DMS114 treated with DMSO at 0.1 percent for 48 hours (cell line): ENCODE measurements around the gene SYT13.

Experiments used
- DNase-seq: peaks from one replicate; lab custom pipeline; 2025; ENCODE audit not compliant: unreplicated experiment; lab: John Stamatoyannopoulos, UW

Gene SYT13

DNA sequence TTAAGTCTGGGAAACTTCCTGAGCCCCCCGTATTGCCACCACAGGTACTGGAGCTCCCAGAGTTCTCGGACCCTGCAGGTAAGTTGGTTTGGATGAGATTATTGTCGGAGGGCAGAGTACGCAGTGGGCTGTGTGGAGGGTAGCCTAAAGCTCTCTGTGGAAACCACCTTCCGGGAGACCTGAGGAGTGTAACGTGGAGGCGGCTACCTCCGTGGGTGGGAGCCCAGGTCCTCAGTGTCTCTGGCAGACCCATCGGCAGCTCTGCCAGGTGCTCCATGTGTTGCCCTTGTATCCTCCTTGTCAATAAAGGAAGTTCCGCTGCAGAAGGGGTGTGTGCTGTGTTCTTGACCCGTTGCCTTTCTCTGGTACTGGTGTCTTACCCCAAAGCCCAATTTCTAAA is 61.4 kb downstream of the SYT13 start:
- no peak for DNase-seq

DNA sequence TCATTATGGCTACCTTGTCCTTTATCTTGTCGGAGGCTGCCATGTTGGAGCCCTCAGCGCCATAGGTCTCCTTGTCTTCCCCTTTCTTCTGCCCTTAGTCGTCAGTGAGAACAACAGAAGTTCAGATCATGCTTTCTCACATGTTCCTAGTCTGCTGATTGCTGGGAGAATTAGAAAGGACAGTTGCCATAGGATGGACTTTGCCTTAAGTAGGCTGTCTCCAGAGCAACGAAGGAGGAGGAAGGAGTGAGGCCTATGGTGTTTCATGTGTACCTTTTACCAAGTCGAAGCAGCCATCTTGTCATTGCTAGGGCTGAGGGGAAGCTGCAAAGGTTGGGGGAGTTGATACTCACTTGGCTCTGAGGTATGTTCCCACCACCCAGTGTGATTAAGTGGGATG is 62.6 kb downstream of the SYT13 start:
- DNase-seq: no peak

DNA sequence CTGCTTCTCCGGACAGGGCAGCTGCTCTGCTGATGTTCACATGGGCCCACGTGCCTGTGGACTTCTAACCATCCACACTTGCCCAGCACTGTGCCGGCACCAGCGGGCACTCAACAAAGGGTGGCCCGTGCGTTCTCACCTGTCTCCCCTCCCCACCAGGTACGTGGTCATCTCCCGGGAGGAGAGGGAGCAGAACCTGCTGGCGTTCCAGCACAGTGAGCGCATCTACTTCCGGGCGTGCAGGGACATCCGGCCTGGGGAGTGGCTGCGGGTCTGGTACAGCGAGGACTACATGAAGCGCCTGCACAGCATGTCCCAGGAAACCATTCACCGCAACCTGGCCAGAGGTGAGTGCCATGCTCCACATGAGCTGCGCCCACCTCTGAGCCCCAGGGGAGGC is 66.7 kb downstream of the SYT13 start:
- DNase-seq: no peak

DNA sequence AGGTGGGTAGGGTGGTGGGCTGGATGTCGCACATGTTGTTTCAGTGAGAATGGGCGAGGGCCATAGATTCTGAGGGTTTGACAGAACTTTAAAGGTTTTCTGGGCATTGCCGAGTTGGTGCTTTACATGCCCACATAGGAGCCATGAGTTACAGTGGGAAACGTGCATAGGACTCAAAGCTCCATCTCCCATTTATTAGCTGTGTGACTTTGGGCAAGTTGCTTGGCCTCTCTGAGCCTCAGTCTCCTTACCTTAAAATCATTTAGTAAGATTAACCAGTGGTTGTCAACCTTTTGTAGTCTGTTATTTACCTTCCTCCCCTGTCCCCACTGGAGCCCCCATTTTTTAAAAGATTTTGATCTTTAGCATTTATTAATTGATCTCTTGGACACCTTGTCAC is 67.4 kb downstream of the SYT13 start:
- no peak for DNase-seq

DNA sequence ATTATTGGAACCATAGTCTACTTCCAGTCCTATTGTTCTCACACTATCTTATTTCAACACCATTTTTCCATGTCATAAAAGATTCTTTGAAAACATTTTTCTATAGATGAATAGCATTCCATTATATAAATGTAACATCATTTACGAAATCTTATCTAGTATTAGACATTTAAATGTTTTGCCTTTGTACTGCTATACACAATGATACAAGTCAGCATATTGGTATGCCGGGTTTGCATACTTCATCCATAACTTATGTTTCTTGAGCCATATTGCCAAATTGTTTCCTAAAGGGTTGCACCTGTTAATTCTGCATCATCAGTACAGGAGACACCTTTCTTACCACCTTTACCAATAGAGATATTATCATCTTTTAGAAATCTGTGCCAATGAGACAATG is 68.2 kb downstream of the SYT13 start:
- no peak for DNase-seq

DNA sequence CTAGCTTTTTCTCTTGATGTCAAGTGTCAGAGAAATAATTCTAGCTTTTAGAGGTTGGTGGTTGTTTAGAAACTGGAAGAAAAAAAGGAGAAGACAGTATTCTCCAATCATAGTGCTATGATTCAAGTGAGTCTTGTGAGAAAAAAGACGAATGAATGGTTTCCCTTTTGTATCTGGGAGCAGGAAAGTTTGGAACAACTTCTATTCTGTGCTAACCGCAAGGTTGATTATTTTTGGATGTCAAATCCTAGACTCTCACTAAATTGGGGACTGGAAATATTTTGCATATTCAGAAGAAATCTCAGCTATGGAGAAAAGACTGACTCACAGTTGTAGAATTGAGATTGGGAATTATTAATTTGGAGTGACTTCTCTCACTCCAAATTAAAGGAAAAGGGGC is 69.2 kb downstream of the SYT13 start:
- no peak for DNase-seq

DNA sequence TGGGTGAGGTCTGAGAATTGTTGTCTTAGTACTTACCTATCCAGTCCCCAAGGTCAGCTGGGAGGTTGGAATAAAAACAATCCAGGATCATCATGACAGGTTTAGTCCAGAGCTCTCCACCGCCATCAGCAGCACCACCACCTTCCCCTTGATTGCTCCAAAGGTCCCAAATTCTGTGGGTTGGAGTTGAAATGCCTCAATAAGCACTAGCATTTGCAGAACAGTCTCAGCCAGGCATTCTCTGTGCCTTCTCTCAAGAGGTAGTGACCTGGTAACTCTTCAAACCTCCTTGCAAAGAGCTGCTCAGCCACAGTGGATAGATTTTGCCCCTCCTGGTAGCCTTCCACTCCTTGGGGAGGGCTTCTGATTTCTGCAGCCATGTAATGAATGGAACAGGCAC is 70.1 kb downstream of the SYT13 start:
- no peak for DNase-seq

DNA sequence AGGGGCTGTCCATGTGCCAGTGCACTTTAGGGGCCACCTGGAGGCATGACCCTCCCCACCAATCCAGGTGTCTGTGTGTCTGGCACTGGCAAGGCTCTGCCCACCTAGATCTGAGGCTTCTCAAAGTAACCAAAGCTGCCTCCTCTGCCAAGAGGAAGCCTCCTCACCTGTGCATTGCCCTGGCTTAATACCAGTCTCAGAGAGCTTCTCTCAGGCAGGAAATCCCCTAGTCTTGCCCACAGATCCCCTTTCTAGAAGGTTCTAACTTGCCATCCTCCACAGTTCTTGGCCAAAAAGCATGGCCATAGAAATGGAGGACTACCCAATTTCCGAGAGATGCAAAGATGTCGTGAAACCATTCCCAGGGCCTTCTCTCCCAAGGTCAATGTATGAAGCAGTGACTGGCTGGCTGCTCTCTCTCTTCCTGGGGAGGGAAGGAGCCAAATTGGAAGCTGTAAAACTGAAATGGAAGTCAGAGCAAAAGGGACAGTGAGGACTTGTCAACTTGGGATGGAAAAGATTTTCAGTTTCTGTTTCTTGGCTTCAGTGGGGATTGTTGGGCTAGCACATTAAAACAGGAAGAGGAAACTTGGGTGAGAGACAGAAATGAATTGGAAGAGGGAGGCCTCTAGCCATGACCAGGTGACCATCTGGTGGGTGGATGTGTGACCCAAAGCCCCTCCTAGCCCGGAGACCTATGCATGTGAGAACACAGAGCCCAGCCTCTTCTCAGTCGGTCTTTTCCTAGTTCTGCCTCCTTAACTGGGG is 70.9 kb downstream of the SYT13 start:
- no peak for DNase-seq

DNA sequence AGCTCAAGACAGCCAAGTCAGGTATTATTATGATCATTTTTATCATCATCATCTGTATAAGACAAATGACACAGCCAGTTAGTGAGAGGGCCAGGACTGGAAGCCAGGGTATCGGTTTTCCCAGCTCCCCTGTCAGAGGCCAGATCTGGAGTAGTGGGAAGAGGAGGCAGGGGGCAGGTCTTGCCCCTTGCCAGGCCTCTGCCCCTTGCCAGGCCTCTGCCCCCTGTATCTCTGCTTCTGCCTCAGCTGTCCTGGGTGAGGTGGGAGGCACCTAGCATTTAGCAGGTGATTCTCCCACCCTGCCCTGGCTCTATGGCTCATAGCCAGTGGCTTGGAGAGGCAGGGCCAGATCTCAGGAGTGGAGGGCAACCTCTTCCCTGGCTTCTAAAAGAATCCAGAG is 72.4 kb downstream of the SYT13 start:
- no peak for DNase-seq

DNA sequence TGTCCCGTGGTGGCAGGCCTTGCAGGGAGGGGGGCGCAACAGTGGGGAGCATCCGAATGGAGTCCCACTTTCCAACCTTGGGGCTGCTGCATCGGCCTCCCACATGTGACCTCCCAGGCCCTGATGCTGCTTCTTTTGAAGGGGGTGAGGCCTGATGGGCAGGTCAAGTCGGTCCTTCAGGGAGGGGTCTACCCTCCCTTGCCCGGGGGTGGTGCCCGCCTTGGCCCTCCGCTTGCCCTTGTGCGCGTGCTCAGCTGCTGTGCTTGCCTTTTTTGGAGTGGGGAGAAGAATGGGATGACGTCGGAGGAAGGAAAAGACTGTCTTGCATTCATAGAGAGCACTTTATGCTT is 72.8 kb downstream of the SYT13 start:
- DNase-seq: no peak

DNA sequence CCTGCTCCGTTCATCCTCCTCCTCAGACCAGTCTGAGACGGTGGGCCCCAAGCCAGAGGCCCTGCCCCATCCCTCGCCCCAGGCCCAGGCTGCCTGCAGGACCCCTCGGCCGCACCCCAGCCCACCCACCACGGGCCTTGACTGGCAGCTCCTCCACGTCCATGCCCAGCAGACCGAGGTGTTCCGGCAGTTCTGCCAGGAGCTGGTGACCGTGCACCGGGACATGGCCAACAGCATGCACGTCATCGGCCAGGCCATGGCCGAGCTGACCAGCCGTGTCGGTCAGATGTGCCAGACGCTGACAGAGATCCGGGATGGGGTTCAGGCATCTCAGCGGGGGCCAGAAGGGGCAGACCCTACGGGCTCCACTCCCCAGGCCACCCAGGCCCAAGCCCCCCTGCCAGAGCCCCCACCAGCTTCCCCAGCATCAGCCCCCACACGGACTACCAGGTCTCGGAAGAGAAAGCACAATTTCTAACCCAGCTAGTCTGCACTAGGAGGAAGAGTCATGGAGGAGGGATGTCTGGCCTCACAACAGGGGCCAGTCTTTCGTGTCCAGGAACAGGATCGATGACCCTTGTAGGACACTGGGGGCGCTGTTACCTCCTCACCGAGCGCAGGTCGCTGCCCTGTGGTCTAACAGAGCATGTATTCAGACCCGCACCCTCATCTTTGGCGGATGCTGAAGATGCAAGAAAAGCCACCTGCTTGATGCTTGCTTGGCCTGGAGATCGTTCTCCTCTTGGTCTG is 73.4 kb downstream of the SYT13 start:
- no peak for DNase-seq

DNA sequence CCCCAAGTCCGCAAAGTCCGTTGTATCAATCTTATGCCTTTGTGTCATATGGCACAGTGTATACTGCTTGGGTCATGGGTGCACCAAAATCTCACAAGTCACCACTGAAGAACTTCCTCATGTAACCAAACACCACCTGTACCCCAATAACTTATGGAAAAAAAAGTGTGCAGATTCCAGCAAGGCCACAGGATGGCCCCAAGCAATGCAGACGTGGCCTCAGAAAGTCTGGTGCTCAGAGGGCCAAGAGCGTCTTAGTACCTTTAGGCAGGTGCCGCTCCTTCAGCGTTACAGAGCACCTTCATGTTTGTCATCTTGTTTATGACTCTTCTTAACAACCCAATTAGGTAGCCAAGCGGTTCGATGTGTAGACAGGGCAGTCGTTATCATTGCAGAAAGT is 74.4 kb downstream of the SYT13 start:
- no peak for DNase-seq

DNA sequence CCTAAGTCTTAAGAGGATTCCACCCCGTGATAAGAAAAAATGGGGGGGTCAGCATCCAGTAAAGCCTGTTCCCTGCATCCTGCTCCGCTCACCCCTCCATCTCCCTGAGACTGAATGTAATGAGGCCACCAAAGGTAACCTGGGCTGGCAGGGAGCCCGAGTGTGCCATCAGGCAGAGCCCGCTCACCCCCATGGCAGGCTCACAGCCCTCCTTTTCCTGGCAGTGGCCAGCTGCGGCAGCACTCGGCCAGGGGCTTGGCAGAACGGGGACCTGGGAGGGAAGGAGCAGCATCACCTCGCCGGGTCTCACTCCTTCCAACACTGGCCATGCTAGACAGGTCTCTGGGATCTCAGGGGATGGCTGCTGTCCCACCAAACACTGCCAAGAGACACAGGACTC is 75.3 kb downstream of the SYT13 start:
- DNase-seq: no peak

DNA sequence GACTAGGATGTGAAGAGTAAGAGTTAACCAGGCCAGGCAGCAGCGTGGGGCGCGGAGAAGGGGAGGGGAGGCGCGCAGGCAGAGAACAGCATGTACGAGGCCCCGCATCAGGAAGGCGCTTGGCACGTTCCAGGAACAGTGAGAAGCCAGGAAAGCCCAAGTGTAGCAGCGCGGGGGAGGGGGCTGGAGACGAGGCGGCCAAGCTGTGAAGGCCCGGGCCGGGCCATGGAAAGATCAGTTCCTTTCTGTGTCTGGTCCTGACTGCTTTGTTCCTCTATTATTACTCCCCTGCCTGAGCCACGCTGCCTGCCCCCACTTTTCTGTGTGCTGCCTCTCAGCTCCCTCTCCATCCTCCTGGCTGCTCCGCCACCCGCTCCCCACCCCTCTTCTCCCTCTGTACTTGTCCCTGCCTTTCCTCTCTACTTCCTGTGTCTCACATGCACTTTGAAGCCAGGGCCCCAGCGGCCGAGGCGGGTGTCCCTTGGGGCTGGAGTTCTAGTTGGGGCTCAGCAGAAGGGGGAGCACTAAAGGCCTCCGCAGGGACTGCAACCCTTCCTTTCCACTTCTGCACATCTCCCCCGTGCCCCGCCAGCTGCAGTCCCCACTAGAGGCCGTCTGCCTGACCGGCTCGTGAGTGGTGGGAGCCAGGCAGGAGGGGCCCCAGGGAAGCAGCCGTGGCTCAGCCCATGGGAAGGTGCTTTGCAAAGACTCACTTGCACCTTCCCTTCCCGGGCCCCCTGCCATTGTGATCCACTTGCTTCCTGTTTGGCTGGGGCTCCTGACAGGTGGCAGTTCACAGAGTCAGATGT is 76.0 kb downstream of the SYT13 start:
- no peak for DNase-seq

DNA sequence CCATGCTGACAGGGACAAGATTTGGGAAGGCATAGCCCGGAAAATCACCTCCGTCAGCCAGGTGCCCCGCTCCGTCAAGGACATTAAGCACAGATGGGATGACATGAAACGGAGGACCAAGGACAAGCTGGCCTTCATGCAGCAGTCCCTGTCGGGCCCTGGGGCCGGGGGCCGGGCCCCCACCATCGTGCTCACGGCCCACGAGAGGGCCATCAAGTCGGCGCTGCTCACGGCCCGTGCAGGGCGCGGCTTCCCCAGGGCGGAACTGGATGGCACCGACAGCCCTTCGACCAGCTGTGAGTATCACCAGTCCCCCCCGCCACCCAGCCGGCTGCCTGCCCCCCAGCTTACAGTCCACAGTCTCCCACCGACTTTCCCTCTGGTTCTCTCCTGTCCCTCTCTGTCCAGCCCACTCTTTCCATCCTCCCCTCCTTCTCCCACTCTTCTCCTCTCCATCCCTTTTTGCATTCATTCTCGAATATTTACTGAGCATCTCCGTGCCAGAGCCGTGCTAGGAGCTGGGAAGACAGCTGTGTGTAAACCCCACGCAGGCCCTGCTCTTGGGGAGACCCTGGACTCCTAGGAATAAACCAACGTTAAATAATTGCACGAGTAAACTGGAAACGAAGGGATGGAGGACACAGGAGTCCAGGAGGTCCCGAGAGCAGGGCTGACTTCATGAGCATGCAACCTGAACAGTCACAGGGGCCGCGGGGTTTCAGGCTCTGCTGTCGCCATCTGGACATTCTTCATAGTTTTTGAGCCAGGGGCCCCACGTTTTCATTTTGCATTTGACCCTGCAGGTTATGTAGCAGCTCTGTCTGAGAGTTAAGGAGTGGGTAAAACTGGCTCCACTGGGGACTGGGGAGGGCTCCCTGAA is 76.9 kb downstream of the SYT13 start:
- no peak for DNase-seq

DNA sequence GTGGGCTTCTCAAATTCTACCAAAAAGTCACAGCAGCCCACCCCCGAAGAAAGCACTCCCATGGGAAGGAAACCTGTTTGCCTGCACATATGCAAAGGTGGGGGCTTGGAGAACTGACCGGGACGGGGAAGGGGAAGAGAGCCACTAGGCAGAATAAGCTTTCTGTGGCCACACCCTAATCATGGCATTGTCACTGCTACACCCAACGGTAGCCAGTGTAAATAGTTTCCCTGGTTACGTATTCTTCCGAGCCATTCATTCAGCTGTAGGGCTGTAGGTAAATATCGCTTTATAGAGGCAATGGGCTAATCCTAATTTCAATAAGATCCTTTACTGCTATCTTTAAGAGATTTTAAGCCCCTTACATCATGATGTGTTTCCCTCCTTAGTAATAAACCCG is 78.0 kb downstream of the SYT13 start:
- no peak for DNase-seq

DNA sequence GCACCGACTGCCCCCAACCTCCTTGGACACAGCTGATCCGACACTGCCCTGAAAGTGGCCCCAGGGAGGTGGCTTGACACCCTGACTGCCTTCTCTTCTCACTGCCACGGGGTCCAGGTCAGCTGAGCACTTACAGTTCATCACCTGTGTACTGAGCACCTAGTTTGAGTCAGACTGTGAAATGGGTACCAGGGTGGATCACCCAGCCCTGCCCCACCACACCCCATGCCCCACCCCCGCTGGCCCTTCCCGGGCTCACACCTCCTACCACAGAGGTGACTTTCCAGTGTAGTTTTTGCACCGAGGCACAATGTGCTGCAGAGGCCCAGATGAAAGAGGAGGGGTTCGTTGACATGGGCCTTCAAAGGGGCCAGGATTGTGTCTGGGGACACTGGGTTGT is 80.2 kb downstream of the SYT13 start:
- DNase-seq: no peak

DNA sequence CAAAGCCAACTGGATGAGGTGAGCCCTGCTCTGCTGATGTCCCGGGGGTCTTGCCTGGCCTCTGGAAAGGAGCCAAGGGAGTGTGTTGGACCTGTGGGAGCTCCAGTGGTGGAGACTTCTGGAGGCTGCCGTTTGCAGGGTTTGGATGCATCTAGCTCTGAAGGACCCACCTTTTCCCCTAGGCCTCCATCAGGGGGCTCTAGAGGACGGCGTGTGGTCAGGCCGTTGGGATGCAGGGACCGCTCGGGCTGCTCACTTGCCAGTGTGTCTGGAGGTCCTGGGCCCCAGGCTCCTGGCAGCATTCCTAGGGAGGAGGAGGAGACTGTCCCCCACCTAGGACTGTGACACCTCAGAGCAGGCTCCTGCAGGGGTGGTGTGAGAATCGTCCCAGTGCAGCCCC is 81.4 kb downstream of the SYT13 start:
- no peak for DNase-seq

DNA sequence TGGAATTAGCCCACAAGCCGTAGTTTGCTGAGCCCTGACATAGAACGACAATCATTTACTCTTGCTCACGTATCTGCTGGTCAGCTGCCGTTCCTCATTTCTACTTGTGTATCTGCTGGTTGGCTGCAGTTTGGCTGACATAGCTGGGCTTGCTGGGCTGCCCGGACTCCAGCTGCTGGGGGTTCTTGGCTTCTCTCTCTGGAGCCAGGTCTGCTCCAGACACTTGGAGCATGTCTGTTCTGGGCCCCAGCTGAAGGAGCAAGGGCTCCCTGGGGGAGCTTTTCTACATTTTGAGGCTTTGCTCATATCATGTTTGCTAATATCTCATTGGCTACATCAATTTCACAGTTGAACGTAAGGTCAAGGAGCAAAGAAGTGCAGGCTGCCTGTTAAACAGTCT is 92.4 kb downstream of the SYT13 start:
- no peak for DNase-seq
